ENCODE measurements around the gene M6PR.
"Not testable (repeated sequence)": the region's sequence is repeated elsewhere in the genome, so short reads cannot be mapped to it uniquely, and the experiment has no call there.

GRCh38 chr12:8930655-8931323 is 18.7 kb downstream of the M6PR start:
- not testable (repeated sequence) for TF ChIP-seq POLR2A, EP300 (IDR thresholded peaks at IDR 0.05)

Data from ovary (tissue), 1 donor.